ENCODE measurements around the gene KRT6B.

- TF ChIP-seq CTCF (conservative IDR thresholded peaks at IDR 0.05; ENCODE audit: low read depth, low read length) (no peak), EZH2 (IDR thresholded peaks at IDR 0.05; ENCODE audit: low read length, unreplicated experiment) (no peak)
These were observed 2.7 kb upstream of the KRT6B start for GRCh38 chr12:52454411-52455201.

Data from PC-3 (cell line).